Dendritic cell treated with granulocyte-macrophage colony-stimulating factor and Interleukin-4, amounts not matched to agents 40 ng/mL and 50 ng/mL, for 4 days (primary cell): ENCODE results near the gene RPS6KA2.

Source experiments
- H3K27ac Mint-ChIP-seq: one replicate; pipeline ENCODE4 v1.8.0; 2022; ENCODE audit warnings: mild to moderate bottlenecking, mixed read lengths
- H3K27me3 Mint-ChIP-seq: one replicate; pipeline ENCODE4 v1.8.0; 2022; ENCODE audit warnings: mild to moderate bottlenecking, mixed read lengths
- H3K36me3 Mint-ChIP-seq: one replicate; pipeline ENCODE4 v1.8.0; 2022; ENCODE audit warnings: low read depth, mixed read lengths
- H3K4me1 Mint-ChIP-seq: one replicate; pipeline ENCODE4 v1.8.0; 2022; ENCODE audit warnings: low read depth, mixed read lengths
- H3K4me3 Mint-ChIP-seq: one replicate; pipeline ENCODE4 v1.8.0; 2022; ENCODE audit warnings: mild to moderate bottlenecking, moderate library complexity, mixed read lengths
- H3K9me3 Mint-ChIP-seq: one replicate; pipeline ENCODE4 v1.8.0; 2022; ENCODE audit warnings: mixed read lengths
- intact Hi-C: fragments of 100-400 bp; cut with micrococcal nuclease; formaldehyde crosslinking; loops from one replicate; pipeline ENCODE4 v1.15.0; 2022

The RPS6KA2 gene

DNA sequence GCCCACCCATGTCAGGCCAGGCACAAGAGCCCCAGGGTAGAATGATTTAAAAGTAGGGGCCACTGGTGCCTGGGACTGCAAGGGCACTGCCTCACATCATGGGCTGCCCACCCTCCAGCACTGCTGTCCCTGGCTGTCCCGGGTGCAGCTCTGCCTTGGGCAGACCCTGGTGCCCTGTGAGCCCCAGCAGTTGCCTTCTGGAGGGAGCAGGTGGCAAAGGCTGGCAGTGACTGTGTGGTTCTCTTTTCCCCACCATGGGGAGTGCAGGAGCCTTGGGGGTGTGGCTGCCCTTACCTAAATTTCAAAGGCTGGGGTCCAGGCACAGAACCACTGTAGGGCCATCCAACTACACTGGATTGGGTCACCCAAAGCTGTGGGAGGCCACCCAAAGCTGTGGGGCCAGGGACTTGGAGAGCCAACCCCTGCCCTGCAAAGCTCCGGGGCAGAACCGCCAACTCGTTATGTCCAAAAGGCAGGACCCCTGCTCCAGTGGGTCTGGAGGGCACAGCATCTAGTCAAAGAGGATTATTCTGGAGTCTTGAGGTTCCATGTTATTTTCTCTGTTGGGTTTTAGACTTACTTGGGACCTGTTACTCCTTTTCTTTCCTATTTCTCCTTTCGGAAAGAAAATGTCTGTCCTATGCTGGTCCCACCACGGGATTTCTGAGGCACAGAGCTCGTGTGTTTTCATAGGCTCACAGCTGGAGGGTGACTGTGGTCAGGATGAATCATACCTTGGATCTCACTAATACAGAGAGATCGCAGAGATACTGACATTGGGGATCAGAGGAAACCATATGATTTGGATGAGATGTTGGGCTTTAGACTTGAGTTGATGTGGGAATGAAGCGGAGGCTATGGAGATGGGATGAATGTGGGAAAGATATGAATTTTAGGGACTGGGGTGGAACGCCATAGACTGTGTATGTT lies 105.9 kb downstream of the RPS6KA2 start:
- intact Hi-C loops: no loop called here
- no peaks in the 10 kb centered on the region for H3K4me1 Mint-ChIP-seq

DNA sequence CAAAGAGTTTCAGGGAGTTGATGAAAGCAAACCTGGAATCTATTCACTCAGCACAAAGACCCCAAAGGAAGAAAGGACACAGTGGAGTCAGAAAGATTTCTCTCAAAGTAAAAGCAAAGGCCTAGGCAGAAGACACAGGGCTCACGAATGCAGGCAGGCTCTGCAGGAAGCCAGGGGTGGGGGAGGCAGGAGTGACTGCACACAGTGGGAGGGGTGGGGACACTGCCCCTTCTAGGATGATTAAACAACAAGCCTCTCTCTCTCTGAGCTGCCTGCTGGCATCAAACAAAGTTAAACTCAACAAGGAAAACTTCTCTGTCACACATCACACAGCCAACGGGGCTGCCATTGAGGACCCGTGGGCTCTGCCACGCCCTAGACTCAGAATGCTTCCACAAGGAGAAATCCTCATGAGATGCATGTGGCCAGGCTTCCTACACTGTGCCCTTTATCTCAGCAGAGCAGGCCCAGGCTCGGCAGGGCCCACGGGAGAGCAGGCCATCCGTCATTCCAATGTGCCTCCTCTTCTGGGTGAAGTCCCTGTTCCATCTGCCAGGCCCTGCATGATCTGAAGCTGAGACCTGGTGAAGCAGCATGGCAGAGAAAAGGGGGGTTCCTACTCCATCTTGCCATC lies 110.7 kb downstream of the RPS6KA2 start:
- no peaks in the 10 kb centered on the region for H3K27me3 Mint-ChIP-seq
- no peaks in the 10 kb centered on the region for H3K4me1 Mint-ChIP-seq
- no peaks in the 10 kb centered on the region for H3K36me3 Mint-ChIP-seq
- no peaks in the 10 kb centered on the region for H3K9me3 Mint-ChIP-seq
- H3K27ac Mint-ChIP-seq: no peak overlapping the region
- no peak overlapping the region for H3K4me3 Mint-ChIP-seq
- intact Hi-C loops: no loop called here

More for the DNA sequence above, 105.9 kb downstream of the RPS6KA2 start:
- H3K4me3 Mint-ChIP-seq: no peak overlapping the region
- H3K27ac Mint-ChIP-seq: no peak overlapping the region
- H3K36me3 Mint-ChIP-seq: no peaks in the 10 kb centered on the region
- H3K27me3 Mint-ChIP-seq: no peaks in the 10 kb centered on the region
- H3K9me3 Mint-ChIP-seq: no peaks in the 10 kb centered on the region

DNA sequence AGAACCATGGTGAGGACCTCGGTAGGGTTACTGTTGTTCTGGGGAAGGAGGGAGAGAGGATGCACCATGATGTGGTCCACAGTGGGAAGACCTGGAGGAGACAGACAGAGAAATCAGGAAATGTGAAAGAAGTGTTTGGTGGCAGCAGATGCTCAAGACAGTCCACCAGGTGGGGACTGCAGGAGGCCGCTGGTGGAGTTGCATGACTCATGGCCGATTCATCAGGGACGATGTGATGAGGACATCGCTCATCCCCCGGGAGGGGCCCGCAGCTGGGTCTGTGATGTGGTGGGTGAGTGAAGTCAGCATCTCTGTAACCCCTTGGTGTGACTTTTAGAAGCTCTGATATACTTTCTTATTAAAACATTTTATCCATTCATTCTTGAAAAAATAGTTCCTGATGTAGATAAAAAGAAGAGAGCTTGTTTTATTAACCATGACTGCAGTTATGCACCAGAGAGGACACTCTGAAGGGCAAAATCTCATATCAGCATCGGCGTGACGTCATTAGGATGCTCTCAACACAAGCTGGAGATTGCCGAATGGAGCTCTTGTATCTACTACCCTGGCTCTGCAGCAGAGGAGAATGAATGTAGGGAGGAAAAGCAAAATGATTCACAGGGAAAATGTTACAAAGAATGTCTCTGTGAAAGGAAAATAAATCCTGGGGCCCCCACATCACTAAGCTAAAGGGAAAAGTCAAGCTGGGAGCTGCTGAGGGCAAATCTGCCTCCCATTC lies 111.8 kb downstream of the RPS6KA2 start:
- Mint-ChIP-seq H3K36me3 (no peaks in the 10 kb centered on the region), H3K4me1 (no peaks in the 10 kb centered on the region), H3K27ac (no peak overlapping the region), H3K9me3 (no peaks in the 10 kb centered on the region), H3K4me3 (no peak overlapping the region), H3K27me3 (no peaks in the 10 kb centered on the region)
- intact Hi-C loops: no loop called here

DNA sequence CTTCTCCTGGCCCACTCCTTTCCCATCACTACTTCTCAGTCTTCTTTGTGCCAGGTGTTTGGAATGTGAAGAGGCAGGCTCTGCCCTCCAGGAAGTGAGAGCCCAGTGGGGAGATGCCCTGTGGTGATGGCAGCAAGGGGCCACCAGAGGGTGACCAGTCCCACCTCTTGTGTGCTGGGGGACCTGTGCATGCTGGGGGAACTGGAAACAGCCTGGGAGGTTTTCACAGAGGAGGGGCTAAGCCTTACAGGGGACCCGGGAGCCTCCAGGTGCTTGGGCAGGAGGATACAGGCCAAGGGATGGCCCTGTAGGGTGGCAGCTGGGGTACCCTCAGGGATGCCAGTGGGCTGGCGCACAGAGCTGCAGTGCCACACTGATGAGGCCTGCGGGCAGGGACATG lies 112.9 kb downstream of the RPS6KA2 start:
- no peaks in the 10 kb centered on the region for H3K9me3 Mint-ChIP-seq
- H3K4me1 Mint-ChIP-seq: no peaks in the 10 kb centered on the region
- no peaks in the 10 kb centered on the region for H3K27me3 Mint-ChIP-seq
- no peak overlapping the region for H3K27ac Mint-ChIP-seq
- no peaks in the 10 kb centered on the region for H3K36me3 Mint-ChIP-seq
- intact Hi-C loops: no loop called here
- no peak overlapping the region for H3K4me3 Mint-ChIP-seq

DNA sequence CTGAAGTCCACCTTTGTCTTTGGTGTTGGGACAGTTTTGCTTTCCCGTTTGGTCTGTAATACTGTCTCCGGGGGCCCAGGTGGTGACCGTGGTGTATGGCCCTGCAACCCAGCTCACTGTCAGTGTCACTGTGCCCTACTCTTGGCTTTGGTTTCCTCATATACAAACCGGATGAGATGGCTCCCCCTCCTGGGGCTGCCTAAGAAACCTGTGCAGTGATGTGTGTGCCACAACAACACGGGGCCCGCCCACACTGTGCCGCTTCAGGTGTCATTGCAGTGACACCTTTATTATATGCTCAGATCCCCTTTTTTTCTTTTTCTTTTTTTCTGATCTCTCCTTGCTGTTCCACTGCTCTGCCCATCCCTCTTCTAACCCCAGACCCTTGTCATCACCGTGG lies 114.5 kb downstream of the RPS6KA2 start:
- no peaks in the 10 kb centered on the region for H3K9me3 Mint-ChIP-seq
- intact Hi-C loops: no loop called here
- no peak overlapping the region for H3K4me3 Mint-ChIP-seq
- H3K27ac Mint-ChIP-seq: no peak overlapping the region
- H3K4me1 Mint-ChIP-seq: no peaks in the 10 kb centered on the region
- H3K36me3 Mint-ChIP-seq: no peaks in the 10 kb centered on the region
- no peaks in the 10 kb centered on the region for H3K27me3 Mint-ChIP-seq

DNA sequence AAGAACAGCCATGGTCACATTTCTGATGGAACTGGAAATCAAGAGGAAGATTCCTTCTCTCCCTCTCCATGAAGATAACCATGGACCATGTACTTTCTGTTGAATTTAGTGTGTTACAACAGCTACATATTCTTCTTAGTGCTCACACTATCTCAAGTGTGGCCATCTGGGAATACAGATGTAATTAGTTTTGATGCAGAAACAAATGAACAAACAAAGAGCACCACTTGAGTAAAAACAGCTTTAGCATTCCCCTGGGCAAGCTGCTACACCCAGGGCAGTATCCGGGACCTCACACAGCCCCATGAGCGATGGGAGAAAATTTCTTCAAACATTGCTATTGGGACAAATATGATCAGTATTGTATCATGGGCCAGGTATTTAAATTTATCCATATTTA lies 115.7 kb downstream of the RPS6KA2 start:
- Mint-ChIP-seq H3K27me3 (no peaks in the 10 kb centered on the region), H3K36me3 (no peaks in the 10 kb centered on the region), H3K9me3 (no peaks in the 10 kb centered on the region), H3K4me3 (no peak overlapping the region), H3K4me1 (no peaks in the 10 kb centered on the region), H3K27ac (no peak overlapping the region)
- intact Hi-C loops: no loop called here

DNA sequence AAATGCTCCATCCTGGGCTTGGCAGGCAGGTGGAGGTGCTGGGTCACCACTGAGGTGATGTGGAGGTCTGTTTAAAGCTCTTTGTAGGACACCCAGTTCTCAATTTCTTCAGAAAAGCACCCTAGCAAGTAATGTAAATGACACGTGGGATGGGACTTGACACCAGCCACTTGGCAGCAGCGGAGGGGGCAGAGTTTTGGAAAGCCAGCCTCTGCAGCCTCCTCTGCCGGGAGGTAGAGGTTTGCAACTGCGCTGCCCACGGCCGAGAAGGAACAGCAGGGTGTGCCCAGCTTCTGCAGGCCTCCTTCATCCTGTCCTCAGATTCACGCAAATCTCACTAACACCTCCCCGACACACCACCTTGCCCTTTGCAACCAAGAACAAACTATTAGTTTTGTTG lies 117.9 kb downstream of the RPS6KA2 start:
- no peaks in the 10 kb centered on the region for H3K4me1 Mint-ChIP-seq
- H3K9me3 Mint-ChIP-seq: no peaks in the 10 kb centered on the region
- H3K4me3 Mint-ChIP-seq: no peak overlapping the region
- H3K27ac Mint-ChIP-seq: no peak overlapping the region
- intact Hi-C loops: no loop called here
- H3K36me3 Mint-ChIP-seq: no peaks in the 10 kb centered on the region
- H3K27me3 Mint-ChIP-seq: no peaks in the 10 kb centered on the region

DNA sequence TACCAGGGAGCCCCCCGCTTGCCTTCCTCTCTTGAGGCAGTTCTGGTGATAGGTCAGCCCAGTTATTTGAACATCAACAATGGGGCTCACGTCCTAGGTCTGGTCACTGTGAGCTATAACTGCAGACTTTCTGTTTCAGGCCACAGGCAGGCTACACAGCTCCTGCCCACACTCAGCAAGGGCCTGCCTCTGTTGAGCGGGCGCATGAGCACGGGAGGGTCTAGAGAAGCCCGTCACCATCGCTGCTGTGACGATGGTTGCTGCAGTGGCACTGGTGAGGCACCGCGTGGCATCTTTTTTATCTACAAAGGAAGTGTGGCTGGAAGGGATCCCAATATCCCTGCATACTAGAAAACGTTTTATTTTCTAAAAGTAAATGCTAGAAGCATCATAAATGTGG lies 118.3 kb downstream of the RPS6KA2 start:
- peaks cover 4% of the 10 kb centered on the region for H3K36me3 Mint-ChIP-seq
- H3K4me3 Mint-ChIP-seq: no peak overlapping the region
- intact Hi-C loops: no loop called here
- no peaks in the 10 kb centered on the region for H3K4me1 Mint-ChIP-seq
- H3K27me3 Mint-ChIP-seq: no peaks in the 10 kb centered on the region
- H3K9me3 Mint-ChIP-seq: no peaks in the 10 kb centered on the region
- no peak overlapping the region for H3K27ac Mint-ChIP-seq

DNA sequence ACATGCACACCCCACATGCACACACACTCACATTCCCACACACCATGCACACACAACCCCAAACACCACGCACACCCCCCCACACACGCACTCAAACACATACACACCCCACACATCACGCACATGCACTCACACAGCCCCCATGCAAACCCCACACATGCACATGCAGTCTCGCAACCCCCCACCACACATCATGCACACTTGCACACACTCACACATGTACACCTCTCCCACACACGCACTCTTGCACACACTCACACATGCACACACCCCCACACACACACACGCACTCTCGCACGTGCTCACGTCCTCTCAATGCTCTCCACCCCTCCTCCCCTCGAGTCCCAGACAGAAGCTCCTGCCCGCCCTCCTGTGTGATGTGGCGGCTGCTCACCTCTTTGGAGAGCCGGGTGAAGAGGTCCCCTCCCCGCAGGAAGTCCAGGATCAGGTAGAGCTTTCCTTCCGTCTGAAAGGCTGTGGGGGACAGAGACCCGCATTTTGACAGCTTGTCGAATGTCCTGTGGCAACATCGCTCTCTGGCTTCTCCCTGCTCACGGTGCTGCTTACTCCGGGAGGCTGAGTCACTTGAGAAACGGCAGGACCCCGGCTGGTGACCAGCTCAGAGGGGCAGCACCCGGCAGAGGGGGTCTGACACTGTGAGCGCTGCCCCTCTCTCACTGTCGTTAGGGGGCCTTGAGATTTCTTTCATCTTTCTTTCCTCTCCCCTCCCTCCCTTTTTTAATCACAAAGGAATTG lies 119.1 kb downstream of the RPS6KA2 start:
- H3K27ac Mint-ChIP-seq: no peak overlapping the region

DNA sequence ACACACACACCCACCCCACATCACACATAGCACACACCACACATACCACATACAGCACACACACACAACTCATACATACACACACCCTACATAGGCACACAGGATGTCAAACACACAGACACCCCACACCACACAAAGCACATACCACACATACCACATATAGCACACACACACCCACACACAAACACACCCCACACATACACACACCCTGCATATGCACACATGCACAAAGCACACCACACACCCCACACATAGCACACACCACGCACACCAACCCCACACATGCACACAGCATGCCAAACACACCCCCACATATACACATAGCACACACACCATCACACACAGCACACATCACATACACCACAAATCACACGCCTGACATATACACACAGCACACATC lies 119.7 kb downstream of the RPS6KA2 start:
- Mint-ChIP-seq H3K27me3 (no peaks in the 10 kb centered on the region), H3K4me1 (no peaks in the 10 kb centered on the region), H3K27ac (no peak overlapping the region), H3K9me3 (no peaks in the 10 kb centered on the region), H3K36me3 (peaks cover 6% of the 10 kb centered on the region), H3K4me3 (no peak overlapping the region)
- intact Hi-C loops: no loop called here

More for the DNA sequence above, 119.1 kb downstream of the RPS6KA2 start:
- H3K9me3 Mint-ChIP-seq: no peaks in the 10 kb centered on the region
- H3K27me3 Mint-ChIP-seq: no peaks in the 10 kb centered on the region
- H3K4me3 Mint-ChIP-seq: no peak overlapping the region
- H3K36me3 Mint-ChIP-seq: peaks cover 6% of the 10 kb centered on the region
- no peaks in the 10 kb centered on the region for H3K4me1 Mint-ChIP-seq
- intact Hi-C loops: no loop called here

DNA sequence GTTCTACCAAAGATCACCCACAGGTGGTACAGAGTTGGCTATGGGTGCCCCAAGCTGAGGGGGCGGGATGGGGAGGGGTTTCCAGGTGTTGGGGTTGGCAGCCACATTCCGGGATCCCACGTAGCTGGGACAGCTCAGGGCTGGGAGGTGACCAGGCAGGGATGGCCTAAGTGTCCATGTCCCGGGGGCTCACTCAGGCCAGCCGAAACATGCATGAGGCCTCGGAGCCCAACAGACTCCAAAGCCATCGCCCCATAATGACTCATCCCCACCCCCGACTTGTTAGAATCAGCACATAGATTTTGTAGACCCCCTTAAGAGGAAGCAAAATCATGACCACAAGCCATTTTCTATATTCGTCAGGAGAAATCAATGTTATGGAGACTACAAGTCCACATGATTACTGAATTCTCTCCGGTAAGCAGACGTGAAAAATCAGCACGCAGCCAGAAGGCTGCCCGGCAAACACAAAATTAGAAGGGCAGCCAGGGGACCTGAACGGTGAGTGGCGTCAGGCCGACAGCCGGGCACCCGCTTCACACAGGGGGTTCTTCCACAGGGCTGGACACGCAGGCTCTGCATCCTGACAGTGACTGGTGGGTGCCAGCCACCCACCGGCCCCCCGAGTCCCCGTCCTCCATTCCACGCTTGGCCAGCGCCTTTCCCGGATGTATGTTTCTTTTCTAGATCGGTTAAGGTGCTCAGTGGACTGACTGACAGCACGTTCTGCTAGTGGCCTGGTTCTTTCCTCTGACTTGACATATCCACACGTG lies 121.7 kb downstream of the RPS6KA2 start:
- H3K36me3 Mint-ChIP-seq: peaks cover 6% of the 10 kb centered on the region
- H3K27me3 Mint-ChIP-seq: no peaks in the 10 kb centered on the region
- H3K4me1 Mint-ChIP-seq: no peaks in the 10 kb centered on the region
- intact Hi-C loops: no loop called here
- H3K4me3 Mint-ChIP-seq: no peak overlapping the region
- no peak overlapping the region for H3K27ac Mint-ChIP-seq
- no peaks in the 10 kb centered on the region for H3K9me3 Mint-ChIP-seq

DNA sequence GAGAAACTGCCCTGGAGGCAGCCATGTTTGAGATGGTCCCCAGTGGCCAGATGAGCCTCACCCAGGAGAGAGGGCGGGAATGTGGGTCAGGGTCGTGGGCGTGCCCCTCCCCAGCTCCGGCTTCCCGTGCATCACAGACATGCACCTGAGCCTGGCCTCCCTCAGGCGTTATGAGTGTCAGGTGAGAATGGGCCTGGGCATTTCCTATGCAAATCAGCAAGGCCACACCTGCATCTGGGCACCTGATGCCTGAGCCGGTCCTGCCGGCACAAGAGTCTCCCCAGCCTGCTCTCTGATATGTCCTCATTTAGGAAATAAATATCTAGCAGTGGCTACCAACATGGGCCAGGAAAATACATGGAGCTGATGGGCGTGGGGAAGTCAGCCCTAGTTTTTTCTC lies 123.0 kb downstream of the RPS6KA2 start:
- Mint-ChIP-seq H3K27ac (no peak overlapping the region), H3K27me3 (no peaks in the 10 kb centered on the region), H3K9me3 (no peaks in the 10 kb centered on the region), H3K4me3 (no peak overlapping the region), H3K4me1 (no peaks in the 10 kb centered on the region), H3K36me3 (peaks cover 6% of the 10 kb centered on the region)
- intact Hi-C loops: no loop called here

DNA sequence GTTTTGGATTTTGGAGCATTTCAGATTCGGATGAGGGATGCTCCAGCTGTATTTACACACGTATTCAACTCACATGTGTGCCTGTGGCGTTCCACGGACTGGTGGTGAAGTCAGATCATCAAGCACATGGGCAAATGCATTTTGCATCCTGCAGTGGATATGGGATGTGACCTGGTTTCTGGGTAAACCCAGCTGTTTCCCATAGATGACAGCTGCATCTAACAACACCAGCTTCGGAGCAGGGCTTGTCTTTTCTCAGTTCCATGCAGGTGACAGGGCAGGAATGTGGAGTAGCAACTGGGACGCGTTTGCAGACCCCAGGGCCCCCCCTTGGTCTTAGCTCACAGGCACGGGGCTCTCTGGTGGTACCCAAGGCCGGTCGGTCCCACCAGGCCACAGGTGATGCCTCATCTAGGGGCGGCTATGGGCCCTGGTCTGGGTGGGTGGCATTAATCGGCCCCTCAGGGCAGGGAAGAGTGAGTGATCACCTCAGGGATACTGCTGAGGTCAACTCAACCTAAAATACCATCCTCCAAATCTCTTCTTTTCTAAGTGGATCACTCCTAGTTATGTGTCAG lies 123.8 kb downstream of the RPS6KA2 start:
- intact Hi-C loops: no loop called here
- no peak overlapping the region for H3K4me3 Mint-ChIP-seq
- H3K9me3 Mint-ChIP-seq: no peaks in the 10 kb centered on the region
- peaks cover 13% of the 10 kb centered on the region for H3K36me3 Mint-ChIP-seq
- no peaks in the 10 kb centered on the region for H3K27me3 Mint-ChIP-seq
- H3K27ac Mint-ChIP-seq: no peak overlapping the region
- no peaks in the 10 kb centered on the region for H3K4me1 Mint-ChIP-seq
